Cardiac muscle cell (in vitro differentiated cells and primary cell): Measurements from ENCODE around the gene MYL10. TPM values are rescaled to one million over a fixed set of nuclear protein-coding genes. Genes with fewer than 3 reads are reported as not detected.

Source experiments
- DNase-seq, 2 donors: peaks; one replicate each; pipeline versions ENCODE4 v3.0.0 to v3.0.0-alpha.2; 2010 to 2017; ENCODE audit warnings: low read depth in 1 of 2, low spot score in 1 of 2
- H3K27ac ChIP-seq: fragments of 200-600 bp; sonication (generic); 2 replicates; pipeline ENCODE4 v1.5.1; 2016
- H3K27me3 ChIP-seq: fragments of 200-600 bp; sonication (generic); 2 replicates; pipeline ENCODE4 v1.6.0; 2016; ENCODE audit warnings: control low read depth
- H3K36me3 ChIP-seq: fragments of 200-600 bp; sonication (generic); 2 replicates; pipeline ENCODE4 v1.5.1; 2016; ENCODE audit warnings: control low read depth
- H3K4me1 ChIP-seq: fragments of 200-600 bp; sonication (generic); 2 replicates; pipeline ENCODE4 v1.8.1; 2017; ENCODE audit warnings: low read depth, mild to moderate bottlenecking, mixed run types
- H3K4me3 ChIP-seq: fragments of 200-600 bp; sonication (generic); 2 replicates; pipeline ENCODE4 v1.5.1; 2016; ENCODE audit warnings: mild to moderate bottlenecking
- H3K9me3 ChIP-seq: fragments of 200-600 bp; sonication (generic); 2 replicates; pipeline ENCODE4 v1.5.1; 2017; ENCODE audit warnings: low read depth, mild to moderate bottlenecking, control low read depth
- CTCF ChIP-seq: IDR thresholded peaks from 2 replicates; pipeline ENCODE4 v1.5.1; 2012; ENCODE audit warnings: low read depth, mild to moderate bottlenecking, low read length
- polyA plus RNA-seq: library from polyadenylated mRNA; unstranded; fragments of >200 nt; fragmentation: Nextera tagmentation; extraction: Ambion mirVana; gene quantifications from 2 replicates; pipeline ENCODE4 v1.2.1, GENCODE V29; 2016
- total RNA-seq: library from RNA; depleted of rRNA; stranded (reverse); fragments of >200 nt; gene quantifications from 2 replicates; pipeline ENCODE4 v1.2.3, GENCODE V29; 2016

MYL10 gene
- total and polyA plus RNA-seq, 2 experiments from 2014 or later, result not detected

GRCh38 chr7:101598422-101598985 lies 30.6 kb downstream of the MYL10 start:
- Histone ChIP-seq H3K4me3 (no peak overlapping the region), H3K27ac (no peak overlapping the region), H3K4me1 (no peaks in the 10 kb centered on the region), H3K27me3 (no peaks in the 10 kb centered on the region), H3K9me3 (no peaks in the 10 kb centered on the region), H3K36me3 (no peaks in the 10 kb centered on the region)
- DNase-seq, result no peak
- no peak for TF ChIP-seq CTCF

GRCh38 chr7:101597941-101598340 lies 31.2 kb downstream of the MYL10 start:
- Histone ChIP-seq H3K27me3 (no peaks in the 10 kb centered on the region), H3K27ac (no peak overlapping the region), H3K4me1 (no peaks in the 10 kb centered on the region), H3K4me3 (no peak overlapping the region), H3K9me3 (no peaks in the 10 kb centered on the region), H3K36me3 (no peaks in the 10 kb centered on the region)
- TF ChIP-seq CTCF, result no peak
- no peak for DNase-seq

GRCh38 chr7:101596898-101597297 lies 32.2 kb downstream of the MYL10 start:
- no peak for TF ChIP-seq CTCF
- no peak overlapping the region for H3K27ac ChIP-seq
- H3K4me1 ChIP-seq, result no peaks in the 10 kb centered on the region
- no peaks in the 10 kb centered on the region for H3K36me3 ChIP-seq
- no peaks in the 10 kb centered on the region for H3K27me3 ChIP-seq
- DNase-seq, result no peak
- no peaks in the 10 kb centered on the region for H3K9me3 ChIP-seq
- no peak overlapping the region for H3K4me3 ChIP-seq

GRCh38 chr7:101595766-101596537 lies 33.1 kb downstream of the MYL10 start:
- no peaks in the 10 kb centered on the region for H3K27me3 ChIP-seq
- DNase-seq, result no peak
- no peak overlapping the region for H3K27ac ChIP-seq
- H3K36me3 ChIP-seq, result no peaks in the 10 kb centered on the region
- no peak overlapping the region for H3K4me3 ChIP-seq
- no peak for TF ChIP-seq CTCF
- no peaks in the 10 kb centered on the region for H3K4me1 ChIP-seq
- no peaks in the 10 kb centered on the region for H3K9me3 ChIP-seq

- H3K36me3 ChIP-seq, result no peaks in the 10 kb centered on the region
- no peaks in the 10 kb centered on the region for H3K4me1 ChIP-seq
- H3K27ac ChIP-seq, result no peak overlapping the region
- no peak for TF ChIP-seq CTCF
- DNase-seq, result no peak
- no peaks in the 10 kb centered on the region for H3K27me3 ChIP-seq
- no peaks in the 10 kb centered on the region for H3K9me3 ChIP-seq
- no peak overlapping the region for H3K4me3 ChIP-seq
Measured at GRCh38 chr7:101595246-101595645, 33.9 kb downstream of the MYL10 start.
